Activated CD4-positive, alpha-beta T cell treated with anti-CD3 and anti-CD28 coated beads, Interleukin-2, amount 10 ng/mL, durations not matched to agents 24 days and 14 days (primary cell): ENCODE measurements around the gene PARD3B. TPM values are rescaled to one million over a fixed set of nuclear protein-coding genes. Genes with fewer than 3 reads are reported as not detected.

Experiments
- DNase-seq: peaks from one replicate; pipeline ENCODE4 v3.0.0; 2022
- H3K27ac Mint-ChIP-seq: one replicate; pipeline ENCODE4 v1.8.0; 2022; ENCODE audit warnings: mild to moderate bottlenecking, mixed read lengths
- H3K27me3 Mint-ChIP-seq: one replicate; pipeline ENCODE4 v1.8.0; 2022; ENCODE audit warnings: mixed read lengths
- H3K36me3 Mint-ChIP-seq: one replicate; pipeline ENCODE4 v1.8.0; 2022; ENCODE audit warnings: low read depth, mild to moderate bottlenecking, mixed read lengths
- H3K4me1 Mint-ChIP-seq: one replicate; pipeline ENCODE4 v1.8.0; 2021; ENCODE audit warnings: mixed read lengths
- H3K4me3 Mint-ChIP-seq: one replicate; pipeline ENCODE4 v1.8.0; 2022; ENCODE audit warnings: mild to moderate bottlenecking, moderate library complexity, mixed read lengths
- H3K9me3 Mint-ChIP-seq: one replicate; pipeline ENCODE4 v1.8.0; 2021; ENCODE audit warnings: mixed read lengths
- intact Hi-C: fragments of 100-400 bp; cut with micrococcal nuclease; formaldehyde crosslinking; loops from one replicate; pipeline ENCODE4 v1.15.1; 2023
- total RNA-seq: library from RNA; stranded (reverse); gene quantifications from 2 replicates; pipeline ENCODE4 v1.2.3, GENCODE V29; 2022

Gene PARD3B
- total RNA-seq, 1 donor from 2014 or later: 0.12 TPM

GRCh38 chr2:204586444-204587180 lies 41.3 kb downstream of the PARD3B start:
- H3K27ac Mint-ChIP-seq: no peak overlapping the region
- no peaks in the 10 kb centered on the region for H3K36me3 Mint-ChIP-seq
- no peak overlapping the region for H3K4me3 Mint-ChIP-seq
- intact Hi-C loops: no loop called here
- DNase-seq: no peak
- peaks cover 3% of the 10 kb centered on the region for H3K27me3 Mint-ChIP-seq
- H3K9me3 Mint-ChIP-seq: peaks cover 4% of the 10 kb centered on the region
- H3K4me1 Mint-ChIP-seq: no peaks in the 10 kb centered on the region

GRCh38 chr2:204590063-204590462 lies 44.8 kb downstream of the PARD3B start:
- Mint-ChIP-seq H3K9me3 (peaks cover 4% of the 10 kb centered on the region), H3K27me3 (peaks cover 5% of the 10 kb centered on the region)
- intact Hi-C loops: no loop called here

GRCh38 chr2:204591225-204591624 lies 46.0 kb downstream of the PARD3B start:
- Mint-ChIP-seq H3K4me3 (no peak overlapping the region), H3K36me3 (no peaks in the 10 kb centered on the region), H3K9me3 (peaks cover 4% of the 10 kb centered on the region), H3K4me1 (no peaks in the 10 kb centered on the region), H3K27me3 (peaks cover 10% of the 10 kb centered on the region), H3K27ac (no peak overlapping the region)
- intact Hi-C loops: no loop called here
- no peak for DNase-seq

More at GRCh38 chr2:204590063-204590462, 44.8 kb downstream of the PARD3B start:
- no peak for DNase-seq
- H3K36me3 Mint-ChIP-seq: no peaks in the 10 kb centered on the region
- no peak overlapping the region for H3K4me3 Mint-ChIP-seq
- no peak overlapping the region for H3K27ac Mint-ChIP-seq
- no peaks in the 10 kb centered on the region for H3K4me1 Mint-ChIP-seq

- Mint-ChIP-seq H3K27ac (no peak overlapping the region), H3K9me3 (peaks cover 3% of the 10 kb centered on the region), H3K27me3 (peaks cover 23% of the 10 kb centered on the region), H3K4me1 (no peaks in the 10 kb centered on the region), H3K4me3 (no peak overlapping the region), H3K36me3 (no peaks in the 10 kb centered on the region)
- intact Hi-C loops: no loop called here
- DNase-seq: no peak
Measured at GRCh38 chr2:204604061-204604460, 58.8 kb downstream of the PARD3B start.

- H3K27ac Mint-ChIP-seq: no peak overlapping the region
- H3K9me3 Mint-ChIP-seq: no peaks in the 10 kb centered on the region
- no peaks in the 10 kb centered on the region for H3K4me1 Mint-ChIP-seq
- H3K27me3 Mint-ChIP-seq: peaks cover 17% of the 10 kb centered on the region
- no peak overlapping the region for H3K4me3 Mint-ChIP-seq
- no peaks in the 10 kb centered on the region for H3K36me3 Mint-ChIP-seq
- intact Hi-C loops: no loop called here
- no peak for DNase-seq
Measured at GRCh38 chr2:204608237-204608939, 63.1 kb downstream of the PARD3B start.

GRCh38 chr2:204611017-204611631 lies 65.8 kb downstream of the PARD3B start:
- Mint-ChIP-seq H3K9me3 (no peaks in the 10 kb centered on the region), H3K27ac (no peak overlapping the region), H3K4me3 (no peak overlapping the region), H3K4me1 (no peaks in the 10 kb centered on the region), H3K36me3 (no peaks in the 10 kb centered on the region), H3K27me3 (peaks cover 15% of the 10 kb centered on the region)
- intact Hi-C loops: no loop called here
- no peak for DNase-seq

GRCh38 chr2:204611764-204612163 lies 66.5 kb downstream of the PARD3B start:
- H3K27me3 Mint-ChIP-seq: peaks cover 15% of the 10 kb centered on the region
- no peak overlapping the region for H3K27ac Mint-ChIP-seq
- no peaks in the 10 kb centered on the region for H3K36me3 Mint-ChIP-seq
- DNase-seq: no peak
- no peaks in the 10 kb centered on the region for H3K4me1 Mint-ChIP-seq
- no peak overlapping the region for H3K4me3 Mint-ChIP-seq
- intact Hi-C loops: no loop called here
- H3K9me3 Mint-ChIP-seq: no peaks in the 10 kb centered on the region

- H3K27ac Mint-ChIP-seq: no peak overlapping the region
- H3K27me3 Mint-ChIP-seq: peaks cover 13% of the 10 kb centered on the region
- no peak for DNase-seq
- no peaks in the 10 kb centered on the region for H3K36me3 Mint-ChIP-seq
- H3K9me3 Mint-ChIP-seq: no peaks in the 10 kb centered on the region
- no peak overlapping the region for H3K4me3 Mint-ChIP-seq
- intact Hi-C loops: no loop called here
- H3K4me1 Mint-ChIP-seq: no peaks in the 10 kb centered on the region
Measured at GRCh38 chr2:204613635-204614034, 68.4 kb downstream of the PARD3B start.

GRCh38 chr2:204615456-204615855 lies 70.2 kb downstream of the PARD3B start:
- Mint-ChIP-seq H3K36me3 (no peaks in the 10 kb centered on the region), H3K4me3 (no peak overlapping the region), H3K9me3 (no peaks in the 10 kb centered on the region), H3K27ac (no peak overlapping the region), H3K4me1 (no peaks in the 10 kb centered on the region), H3K27me3 (peaks cover 9% of the 10 kb centered on the region)
- intact Hi-C loops: no loop called here
- DNase-seq: no peak

GRCh38 chr2:204625135-204625534 lies 79.9 kb downstream of the PARD3B start:
- intact Hi-C loops: no loop called here
- H3K36me3 Mint-ChIP-seq: no peaks in the 10 kb centered on the region
- H3K4me1 Mint-ChIP-seq: no peaks in the 10 kb centered on the region
- peaks cover 19% of the 10 kb centered on the region for H3K27me3 Mint-ChIP-seq
- no peak overlapping the region for H3K4me3 Mint-ChIP-seq
- no peaks in the 10 kb centered on the region for H3K9me3 Mint-ChIP-seq
- H3K27ac Mint-ChIP-seq: no peak overlapping the region
- no peak for DNase-seq

- no peaks in the 10 kb centered on the region for H3K4me1 Mint-ChIP-seq
- no peak overlapping the region for H3K27ac Mint-ChIP-seq
- DNase-seq: no peak
- intact Hi-C loops: no loop called here
- H3K36me3 Mint-ChIP-seq: no peaks in the 10 kb centered on the region
- H3K27me3 Mint-ChIP-seq: peaks cover 21% of the 10 kb centered on the region
- H3K9me3 Mint-ChIP-seq: no peaks in the 10 kb centered on the region
- H3K4me3 Mint-ChIP-seq: no peak overlapping the region
Measured at GRCh38 chr2:204628926-204629712, 83.8 kb downstream of the PARD3B start.

- no peak for DNase-seq
- H3K36me3 Mint-ChIP-seq: no peaks in the 10 kb centered on the region
- peaks cover 14% of the 10 kb centered on the region for H3K27me3 Mint-ChIP-seq
- H3K4me1 Mint-ChIP-seq: no peaks in the 10 kb centered on the region
- H3K9me3 Mint-ChIP-seq: no peaks in the 10 kb centered on the region
- intact Hi-C loops: no loop called here
- H3K4me3 Mint-ChIP-seq: no peak overlapping the region
- no peak overlapping the region for H3K27ac Mint-ChIP-seq
Measured at GRCh38 chr2:204632410-204632809, 87.1 kb downstream of the PARD3B start.

GRCh38 chr2:204634564-204634963 lies 89.3 kb downstream of the PARD3B start:
- intact Hi-C loops: no loop called here
- H3K9me3 Mint-ChIP-seq: no peaks in the 10 kb centered on the region
- no peak overlapping the region for H3K27ac Mint-ChIP-seq
- peaks cover 3% of the 10 kb centered on the region for H3K27me3 Mint-ChIP-seq
- no peak for DNase-seq
- no peaks in the 10 kb centered on the region for H3K36me3 Mint-ChIP-seq
- H3K4me3 Mint-ChIP-seq: no peak overlapping the region
- no peaks in the 10 kb centered on the region for H3K4me1 Mint-ChIP-seq

- no peak overlapping the region for H3K4me3 Mint-ChIP-seq
- H3K27ac Mint-ChIP-seq: no peak overlapping the region
- H3K4me1 Mint-ChIP-seq: no peaks in the 10 kb centered on the region
- no peaks in the 10 kb centered on the region for H3K36me3 Mint-ChIP-seq
- H3K9me3 Mint-ChIP-seq: no peaks in the 10 kb centered on the region
- H3K27me3 Mint-ChIP-seq: peaks cover 3% of the 10 kb centered on the region
- intact Hi-C loops: no loop called here
- DNase-seq: no peak
Measured at GRCh38 chr2:204635478-204635877, 90.2 kb downstream of the PARD3B start.
